ENCODE measurements around the gene DLK2.

DNA sequence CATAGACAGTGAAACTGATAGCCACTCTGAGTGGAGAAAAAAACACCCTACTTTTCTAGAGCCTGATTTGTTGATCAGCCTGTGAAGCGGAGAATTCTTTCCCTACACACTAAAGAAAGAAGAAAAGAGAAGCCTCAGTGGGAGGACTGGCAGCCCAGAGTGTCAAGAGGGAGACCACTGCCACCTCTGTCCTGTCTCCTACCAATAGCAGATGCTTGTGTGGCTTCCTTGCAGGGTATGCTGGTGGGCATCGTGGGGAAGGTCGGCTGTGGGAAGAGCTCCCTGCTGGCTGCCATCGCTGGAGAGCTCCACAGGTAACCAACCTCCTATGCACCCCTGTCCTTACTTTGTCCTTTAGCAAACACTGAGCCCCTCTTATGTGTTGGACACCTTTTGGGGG, 17.6 kb downstream of the DLK2 start:
- TF ChIP-seq EZH2 (IDR thresholded peaks at IDR 0.05; ENCODE audit: borderline replicate concordance, low read depth, low read length, severe bottlenecking) (no peak), POLR2A (IDR thresholded peaks at IDR 0.05; ENCODE audit: low read depth, low read length) (no peak), POLR2AphosphoS5 (IDR thresholded peaks at IDR 0.05; ENCODE audit: insufficient read depth, low read depth, low read length) (no peak), MYC (IDR thresholded peaks at IDR 0.05; ENCODE audit: low read depth, low read length) (no peak), FOS (IDR thresholded peaks at IDR 0.05; ENCODE audit: borderline replicate concordance, insufficient read depth, low read length) (no peak), MAX (IDR thresholded peaks at IDR 0.05; ENCODE audit: insufficient read depth, insufficient read length) (no peak), JUN (IDR thresholded peaks at IDR 0.05; ENCODE audit: borderline replicate concordance, insufficient read depth, insufficient read length, low read depth) (no peak), GATA2 (IDR thresholded peaks at IDR 0.05; ENCODE audit: insufficient read depth, insufficient read length, low read depth, low read length) (no peak)
- TF ChIP-seq, protein P1, sequence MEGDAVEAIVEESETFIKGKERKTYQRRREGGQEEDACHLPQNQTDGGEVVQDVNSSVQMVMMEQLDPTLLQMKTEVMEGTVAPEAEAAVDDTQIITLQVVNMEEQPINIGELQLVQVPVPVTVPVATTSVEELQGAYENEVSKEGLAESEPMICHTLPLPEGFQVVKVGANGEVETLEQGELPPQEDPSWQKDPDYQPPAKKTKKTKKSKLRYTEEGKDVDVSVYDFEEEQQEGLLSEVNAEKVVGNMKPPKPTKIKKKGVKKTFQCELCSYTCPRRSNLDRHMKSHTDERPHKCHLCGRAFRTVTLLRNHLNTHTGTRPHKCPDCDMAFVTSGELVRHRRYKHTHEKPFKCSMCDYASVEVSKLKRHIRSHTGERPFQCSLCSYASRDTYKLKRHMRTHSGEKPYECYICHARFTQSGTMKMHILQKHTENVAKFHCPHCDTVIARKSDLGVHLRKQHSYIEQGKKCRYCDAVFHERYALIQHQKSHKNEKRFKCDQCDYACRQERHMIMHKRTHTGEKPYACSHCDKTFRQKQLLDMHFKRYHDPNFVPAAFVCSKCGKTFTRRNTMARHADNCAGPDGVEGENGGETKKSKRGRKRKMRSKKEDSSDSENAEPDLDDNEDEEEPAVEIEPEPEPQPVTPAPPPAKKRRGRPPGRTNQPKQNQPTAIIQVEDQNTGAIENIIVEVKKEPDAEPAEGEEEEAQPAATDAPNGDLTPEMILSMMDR (IDR thresholded peaks at IDR 0.05; ENCODE audit: extremely low read depth in 1 of 2, insufficient read depth in 1 of 2, low read depth in 1 of 2, low read length in 2 of 2): no peak
